ENCODE data around the gene B4GALNT3. TPM values are rescaled to one million over a fixed set of nuclear protein-coding genes. Genes with fewer than 3 reads are reported as not detected.

Gene B4GALNT3
- total RNA-seq, 2 experiments from 2014 or later = 2.2 to 3.3 TPM

- no peak overlapping the region for H3K27ac Mint-ChIP-seq
- ChIA-PET CTCF (interaction anchor here (1.3 to 1.7 kb wide), 2 partner anchors 11 to 48 kb away, joined by 4 to 5 read pairs; no protein-coding TSS in a partner anchor), POLR2A (no interaction called here)
- intact Hi-C loops (cut with DNase I, micrococcal nuclease) = no loop called here
- ATAC-seq (no peak), DNase-seq (no peak)
- no peaks in the 10 kb centered on the region for H3K36me3 Mint-ChIP-seq (ENCODE audit: low read depth)
- no peaks in the 10 kb centered on the region for H3K9me3 Mint-ChIP-seq (ENCODE audit: low read depth)
- H3K27me3 Mint-ChIP-seq = no peaks in the 10 kb centered on the region
- H3K4me1 Mint-ChIP-seq = peaks cover 5% of the 10 kb centered on the region
- no peak overlapping the region for H3K4me3 Mint-ChIP-seq
Observed at GRCh38 chr12:496736-497135, 37.0 kb downstream of the B4GALNT3 start.

GRCh38 chr12:497501-498160 lies 37.9 kb downstream of the B4GALNT3 start:
- H3K4me3 Mint-ChIP-seq = no peak overlapping the region
- H3K36me3 Mint-ChIP-seq (ENCODE audit: low read depth) = no peaks in the 10 kb centered on the region
- H3K4me1 Mint-ChIP-seq = peaks cover 5% of the 10 kb centered on the region
- H3K27ac Mint-ChIP-seq = no peak overlapping the region
- no peaks in the 10 kb centered on the region for H3K9me3 Mint-ChIP-seq (ENCODE audit: low read depth)
- no peaks in the 10 kb centered on the region for H3K27me3 Mint-ChIP-seq
- no peak for ATAC-seq
- no peak for DNase-seq
- intact Hi-C loops (cut with DNase I, micrococcal nuclease) = no loop called here
- ChIA-PET CTCF (interaction anchor here (1.7 kb wide), 1 partner anchor 620 kb away, joined by 4 read pairs; no protein-coding TSS in a partner anchor), POLR2A (no interaction called here)

GRCh38 chr12:499837-500458 lies 40.2 kb downstream of the B4GALNT3 start:
- no peak overlapping the region for H3K4me3 Mint-ChIP-seq
- ATAC-seq = no peak
- peaks cover 4% of the 10 kb centered on the region for H3K27me3 Mint-ChIP-seq
- H3K27ac Mint-ChIP-seq = no peak overlapping the region
- H3K4me1 Mint-ChIP-seq = peaks cover 9% of the 10 kb centered on the region
- no peaks in the 10 kb centered on the region for H3K9me3 Mint-ChIP-seq (ENCODE audit: low read depth)
- POLR2A ChIA-PET = interaction anchor here (0.6 kb wide), 1 partner anchor 19 kb away, joined by 3 read pairs; no protein-coding TSS in a partner anchor
- intact Hi-C loops (cut with DNase I, micrococcal nuclease) = no loop called here
- DNase-seq = no peak
- CTCF ChIA-PET = interaction anchor here (0.9 kb wide), 1 partner anchor 42 kb away, joined by 6 read pairs; no protein-coding TSS in a partner anchor
- no peaks in the 10 kb centered on the region for H3K36me3 Mint-ChIP-seq (ENCODE audit: low read depth)

- ATAC-seq (no peak), DNase-seq (no peak)
- peaks cover 9% of the 10 kb centered on the region for H3K4me1 Mint-ChIP-seq
- POLR2A ChIA-PET = interaction anchor here (0.5 to 0.6 kb wide), 2 partner anchors 185 to 561 kb away, joined by 3 read pairs; no protein-coding TSS in a partner anchor
- H3K4me3 Mint-ChIP-seq = no peak overlapping the region
- CTCF ChIA-PET = interaction anchor here (0.6 to 1.4 kb wide), 4 partner anchors 44 to 60 kb away, joined by 3 to 4 read pairs (median 4); no protein-coding TSS in a partner anchor
- H3K27ac Mint-ChIP-seq = no peak overlapping the region
- peaks cover 4% of the 10 kb centered on the region for H3K27me3 Mint-ChIP-seq
- no peaks in the 10 kb centered on the region for H3K36me3 Mint-ChIP-seq (ENCODE audit: low read depth)
- H3K9me3 Mint-ChIP-seq (ENCODE audit: low read depth) = no peaks in the 10 kb centered on the region
- intact Hi-C loops (cut with DNase I, micrococcal nuclease) = no loop called here
Observed at GRCh38 chr12:501722-502447, 42.1 kb downstream of the B4GALNT3 start.

DNA sequence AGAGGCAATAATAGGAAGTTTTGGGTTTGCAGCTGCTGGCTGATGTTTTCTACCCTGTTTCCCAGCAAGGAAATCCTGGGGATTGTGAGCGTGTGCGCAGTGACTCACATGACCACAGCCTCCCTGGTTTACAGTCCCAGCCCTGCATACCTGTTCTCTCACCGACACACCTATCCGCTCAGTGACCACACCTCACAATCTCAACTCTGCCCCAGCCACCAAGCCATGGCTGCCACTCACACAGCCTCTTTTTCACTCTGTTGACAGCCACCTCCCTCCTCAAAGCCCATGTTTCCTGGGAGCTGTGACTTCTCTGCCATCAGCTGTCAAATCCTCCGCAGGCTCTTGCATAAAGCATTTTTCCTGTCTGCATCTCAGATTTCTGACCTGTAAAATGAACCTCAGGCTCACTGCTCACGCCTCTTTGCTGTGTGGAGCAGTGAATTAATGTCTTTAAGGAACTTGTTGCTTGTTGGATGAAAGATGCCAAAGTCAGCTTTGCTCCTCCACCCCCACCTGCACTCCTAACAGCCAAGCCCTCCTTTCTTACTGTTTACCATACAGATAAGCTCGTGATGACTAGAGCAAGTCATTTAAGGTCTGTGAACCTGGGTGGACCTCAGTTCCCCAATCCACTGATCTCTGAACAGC lies 43.5 kb downstream of the B4GALNT3 start:
- no peaks in the 10 kb centered on the region for H3K36me3 Mint-ChIP-seq (ENCODE audit: low read depth)
- H3K27me3 Mint-ChIP-seq = peaks cover 4% of the 10 kb centered on the region
- H3K9me3 Mint-ChIP-seq (ENCODE audit: low read depth) = no peaks in the 10 kb centered on the region
- DNase-seq (no peak), ATAC-seq (no peak)
- no peak overlapping the region for H3K27ac Mint-ChIP-seq
- intact Hi-C loops (cut with DNase I, micrococcal nuclease) = no loop called here
- peaks cover 5% of the 10 kb centered on the region for H3K4me1 Mint-ChIP-seq
- ChIA-PET POLR2A (no interaction called here), CTCF (interaction anchor here (1.0 to 1.2 kb wide), 2 partner anchors 36 to 51 kb away, joined by 3 to 4 read pairs; no protein-coding TSS in a partner anchor)
- no peak overlapping the region for H3K4me3 Mint-ChIP-seq

GRCh38 chr12:505221-505620 lies 45.5 kb downstream of the B4GALNT3 start:
- CTCF ChIA-PET = no interaction called here
- intact Hi-C loops (cut with DNase I, micrococcal nuclease) = no loop called here
- H3K27me3 Mint-ChIP-seq = peaks cover 4% of the 10 kb centered on the region

DNA sequence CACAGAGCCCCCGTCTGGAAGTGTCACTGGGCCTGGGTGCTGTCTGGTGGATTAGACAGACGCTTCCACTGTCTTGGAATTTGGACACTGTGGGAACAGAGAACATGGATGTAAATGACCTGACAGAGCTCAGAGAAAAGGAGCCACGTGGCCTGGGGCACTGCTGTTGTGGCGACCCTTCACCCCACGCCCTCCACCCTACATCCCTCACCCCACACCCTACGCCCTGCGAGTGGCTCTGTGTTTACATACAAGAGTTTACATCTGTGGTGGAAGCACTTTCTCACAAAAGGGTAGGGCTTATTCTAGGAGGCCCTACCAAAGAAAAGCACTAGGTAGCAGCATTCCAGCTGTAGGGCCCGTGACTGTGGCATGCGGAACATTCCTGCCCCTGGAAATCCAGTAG lies 47.7 kb downstream of the B4GALNT3 start:
- DNase-seq (no peak), ATAC-seq (no peak)
- ChIA-PET POLR2A (no interaction called here), CTCF (no interaction called here)
- Mint-ChIP-seq H3K4me3 (no peak overlapping the region), H3K27ac (no peak overlapping the region), H3K27me3 (peaks cover 4% of the 10 kb centered on the region), H3K36me3 (ENCODE audit: low read depth) (no peaks in the 10 kb centered on the region), H3K4me1 (peaks cover 5% of the 10 kb centered on the region), H3K9me3 (ENCODE audit: low read depth) (no peaks in the 10 kb centered on the region)
- intact Hi-C loops (cut with DNase I, micrococcal nuclease) = no loop called here

More at GRCh38 chr12:505221-505620, 45.5 kb downstream of the B4GALNT3 start:
- Mint-ChIP-seq H3K9me3 (ENCODE audit: low read depth) (no peaks in the 10 kb centered on the region), H3K27ac (no peak overlapping the region), H3K4me3 (no peak overlapping the region), H3K4me1 (peaks cover 5% of the 10 kb centered on the region), H3K36me3 (ENCODE audit: low read depth) (no peaks in the 10 kb centered on the region)
- no peak for DNase-seq
- POLR2A ChIA-PET = no interaction called here
- ATAC-seq = no peak

- CTCF ChIA-PET = interaction anchor here (1.2 kb wide), 1 partner anchor 56 kb away, joined by 3 read pairs; no protein-coding TSS in a partner anchor
- ATAC-seq = no peak
- no peak for DNase-seq
- H3K4me3 Mint-ChIP-seq = no peak overlapping the region
- no peaks in the 10 kb centered on the region for H3K36me3 Mint-ChIP-seq (ENCODE audit: low read depth)
- no peak overlapping the region for H3K27ac Mint-ChIP-seq
- no peaks in the 10 kb centered on the region for H3K9me3 Mint-ChIP-seq (ENCODE audit: low read depth)
- POLR2A ChIA-PET = no interaction called here
- H3K27me3 Mint-ChIP-seq = peaks cover 2% of the 10 kb centered on the region
- H3K4me1 Mint-ChIP-seq = peaks cover 2% of the 10 kb centered on the region
- intact Hi-C loops (cut with DNase I, micrococcal nuclease) = no loop called here
Observed at GRCh38 chr12:508145-508544, 48.4 kb downstream of the B4GALNT3 start.

GRCh38 chr12:508795-509194 lies 49.1 kb downstream of the B4GALNT3 start:
- no peaks in the 10 kb centered on the region for H3K36me3 Mint-ChIP-seq (ENCODE audit: low read depth)
- no peak overlapping the region for H3K4me3 Mint-ChIP-seq
- ATAC-seq (no peak), DNase-seq (no peak)
- H3K9me3 Mint-ChIP-seq (ENCODE audit: low read depth) = no peaks in the 10 kb centered on the region
- no peak overlapping the region for H3K27ac Mint-ChIP-seq
- H3K27me3 Mint-ChIP-seq = peaks cover 5% of the 10 kb centered on the region
- H3K4me1 Mint-ChIP-seq = no peaks in the 10 kb centered on the region
- ChIA-PET CTCF (interaction anchor here (0.6 to 1.2 kb wide), 2 partner anchors 27 to 56 kb away, joined by 3 to 4 read pairs; no protein-coding TSS in a partner anchor), POLR2A (no interaction called here)
- intact Hi-C loops (cut with DNase I, micrococcal nuclease) = no loop called here

DNA sequence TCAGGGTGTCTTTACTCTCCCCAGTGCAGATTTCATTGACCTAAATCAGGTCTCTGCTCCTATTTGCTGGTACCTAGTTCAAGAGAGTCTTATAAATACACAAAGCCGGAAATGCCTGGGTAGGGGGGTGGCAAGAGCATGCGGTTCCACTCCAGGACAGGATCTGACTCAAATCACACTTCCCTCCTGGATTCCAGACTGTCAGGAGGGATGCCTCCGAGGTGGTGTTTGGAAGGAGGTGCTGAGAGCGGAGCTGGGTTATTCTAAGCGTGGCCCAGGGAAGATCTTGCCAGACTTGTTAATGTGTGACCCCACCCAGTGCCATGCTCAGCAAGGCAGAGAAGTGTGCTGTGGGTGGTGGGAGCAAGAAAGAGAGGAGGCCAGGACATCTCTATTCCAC lies 49.8 kb downstream of the B4GALNT3 start:
- ATAC-seq = no peak
- no peak overlapping the region for H3K27ac Mint-ChIP-seq

More for the DNA sequence above, 49.8 kb downstream of the B4GALNT3 start:
- peaks cover 5% of the 10 kb centered on the region for H3K27me3 Mint-ChIP-seq
- no peaks in the 10 kb centered on the region for H3K9me3 Mint-ChIP-seq (ENCODE audit: low read depth)
- no peak overlapping the region for H3K4me3 Mint-ChIP-seq
- CTCF ChIA-PET = interaction anchor here (0.7 kb wide), 1 partner anchor 9 kb away, joined by 3 read pairs; no protein-coding TSS in a partner anchor
- POLR2A ChIA-PET = no interaction called here
- H3K36me3 Mint-ChIP-seq (ENCODE audit: low read depth) = no peaks in the 10 kb centered on the region
- intact Hi-C loops (cut with DNase I, micrococcal nuclease) = no loop called here
- DNase-seq = no peak
- H3K4me1 Mint-ChIP-seq = no peaks in the 10 kb centered on the region

All from activated CD4-positive, alpha-beta T cell treated with anti-CD3 and anti-CD28 coated beads for 36 hours (primary cell).